Astrocyte (in vitro differentiated cells and primary cell): ENCODE data around the gene TUBB6. TPM values are rescaled to one million over a fixed set of nuclear protein-coding genes. Genes with fewer than 3 reads are reported as not detected.

ENCODE experiments used
- DNase-seq: peaks from one replicate; pipeline ENCODE4 v3.0.0-alpha.2; 2010; ENCODE audit warnings: low read depth
- FAIRE-seq: peaks from 2 replicates; lab custom pipeline; 2011; peaks lifted over from hg19 to GRCh38; lab: Jason Lieb, UNC
- H2AFZ ChIP-seq: 2 replicates; pipeline ENCODE4 v1.6.0; 2012; ENCODE audit warnings: low read depth, low read length, inconsistent platforms
- H3K27ac ChIP-seq: 2 replicates; pipeline ENCODE4 v1.5.1; 2011; ENCODE audit warnings: low read depth, low read length, inconsistent platforms
- H3K27me3 ChIP-seq: 2 replicates; pipeline ENCODE4 v1.6.0; 2011; ENCODE audit warnings: low read length, inconsistent platforms; ENCODE audit not compliant: insufficient read depth
- H3K36me3 ChIP-seq: 2 replicates; pipeline ENCODE4 v1.5.1; 2011; ENCODE audit warnings: low read length, inconsistent platforms; ENCODE audit not compliant: insufficient read depth
- H3K4me1 ChIP-seq: 2 replicates; pipeline ENCODE4 v1.5.1; 2011; ENCODE audit warnings: low read length, inconsistent platforms; ENCODE audit not compliant: insufficient read depth
- H3K4me2 ChIP-seq: 2 replicates; pipeline ENCODE4 v1.6.0; 2012; ENCODE audit warnings: low read length, inconsistent platforms
- H3K4me3 ChIP-seq: 2 replicates; pipeline ENCODE4 v1.5.1; 2011; ENCODE audit warnings: low read depth, mild to moderate bottlenecking, low read length, inconsistent platforms; ENCODE audit not compliant: insufficient read depth
- H3K79me2 ChIP-seq: 2 replicates; pipeline ENCODE4 v1.6.0; 2012; ENCODE audit warnings: mild to moderate bottlenecking, low read length, inconsistent platforms; ENCODE audit not compliant: insufficient read depth
- H3K9ac ChIP-seq: 2 replicates; pipeline ENCODE4 v1.6.0; 2012; ENCODE audit warnings: mild to moderate bottlenecking, low read length, inconsistent platforms
- H3K9me3 ChIP-seq: 2 replicates; pipeline ENCODE4 v1.5.1; 2012; ENCODE audit warnings: low read depth, mild to moderate bottlenecking, low read length, inconsistent platforms; ENCODE audit not compliant: insufficient read depth
- H4K20me1 ChIP-seq: 2 replicates; pipeline ENCODE4 v1.6.0; 2012; ENCODE audit warnings: low read length, inconsistent platforms; ENCODE audit not compliant: insufficient read depth
- H3K27ac Mint-ChIP-seq: one replicate; pipeline ENCODE4 v1.8.0; 2021; ENCODE audit warnings: mild to moderate bottlenecking, mixed read lengths; ENCODE audit not compliant: unreplicated experiment
- H3K27me3 Mint-ChIP-seq: one replicate; pipeline ENCODE4 v1.8.0; 2021; ENCODE audit warnings: low read depth, mixed read lengths; ENCODE audit not compliant: unreplicated experiment
- H3K36me3 Mint-ChIP-seq: one replicate; pipeline ENCODE4 v1.8.0; 2021; ENCODE audit warnings: low read depth, mixed read lengths; ENCODE audit not compliant: unreplicated experiment
- H3K4me1 Mint-ChIP-seq: one replicate; pipeline ENCODE4 v1.8.0; 2021; ENCODE audit warnings: low read depth, mixed read lengths; ENCODE audit not compliant: unreplicated experiment
- H3K4me3 Mint-ChIP-seq: one replicate; pipeline ENCODE4 v1.8.0; 2021; ENCODE audit warnings: mild to moderate bottlenecking, moderate library complexity, mixed read lengths; ENCODE audit not compliant: unreplicated experiment
- H3K9me3 Mint-ChIP-seq: one replicate; pipeline ENCODE4 v1.8.0; 2021; ENCODE audit warnings: mild to moderate bottlenecking, mixed read lengths; ENCODE audit not compliant: unreplicated experiment
- CTCF ChIP-seq: IDR thresholded peaks from 2 replicates; pipeline ENCODE4 v1.5.1; 2011; ENCODE audit warnings: low read depth, mild to moderate bottlenecking, inconsistent platforms, low read length, moderate library complexity; ENCODE audit not compliant: insufficient read depth
- EZH2 ChIP-seq: IDR thresholded peaks from 2 replicates; pipeline ENCODE4 v1.6.1; 2012; ENCODE audit warnings: mild to moderate bottlenecking, low read length, inconsistent platforms; ENCODE audit not compliant: insufficient read depth
- total RNA-seq: library from RNA; stranded (reverse); gene quantifications from 2 replicates; pipeline ENCODE4 v1.2.1, GENCODE V29; 2021

TUBB6 gene
- total RNA-seq, 1 donor from 2014 or later, result 528 TPM

- no peaks in the 10 kb centered on the region for H3K27me3 ChIP-seq
- peaks cover under 1% of the 10 kb centered on the region for H3K79me2 ChIP-seq
- no peak overlapping the region for H2AFZ ChIP-seq
- H4K20me1 ChIP-seq, result no peaks in the 10 kb centered on the region
- TF ChIP-seq CTCF, result no peak
- no peak for TF ChIP-seq EZH2
- no peak overlapping the region for H3K4me3 Mint-ChIP-seq
- H3K4me1 Mint-ChIP-seq, result peaks cover 3% of the 10 kb centered on the region
- DNase-seq, result no peak
- peaks cover 2% of the 10 kb centered on the region for H3K36me3 Mint-ChIP-seq
- H3K27ac ChIP-seq, result no peak overlapping the region
- no peak overlapping the region for H3K27ac Mint-ChIP-seq
- peaks cover 8% of the 10 kb centered on the region for H3K27me3 Mint-ChIP-seq
- peaks cover 8% of the 10 kb centered on the region for H3K4me1 ChIP-seq
- peaks cover 2% of the 10 kb centered on the region for H3K9me3 Mint-ChIP-seq
- H3K4me3 ChIP-seq, result no peak overlapping the region
- FAIRE-seq, result no peak
- no peak overlapping the region for H3K9ac ChIP-seq
- no peak overlapping the region for H3K4me2 ChIP-seq
- no peaks in the 10 kb centered on the region for H3K36me3 ChIP-seq
- H3K9me3 ChIP-seq, result no peaks in the 10 kb centered on the region
Observed at GRCh38 chr18:12299862-12300261, 8.2 kb upstream of the TUBB6 start.

GRCh38 chr18:12301263-12302005, 6.6 kb upstream of the TUBB6 start:
- FAIRE-seq (no peak), DNase-seq (no peak)
- no peaks in the 10 kb centered on the region for H3K36me3 ChIP-seq
- H3K9ac ChIP-seq, result no peak overlapping the region
- peaks cover 2% of the 10 kb centered on the region for H3K36me3 Mint-ChIP-seq
- H3K27me3 Mint-ChIP-seq, result peaks cover 8% of the 10 kb centered on the region
- H3K9me3 Mint-ChIP-seq, result peaks cover 2% of the 10 kb centered on the region
- peaks cover 6% of the 10 kb centered on the region for H4K20me1 ChIP-seq
- peaks cover 11% of the 10 kb centered on the region for H3K4me1 ChIP-seq
- no peak overlapping the region for H3K27ac ChIP-seq
- no peak overlapping the region for H3K27ac Mint-ChIP-seq
- H2AFZ ChIP-seq, result no peak overlapping the region
- H3K4me2 ChIP-seq, result no peak overlapping the region
- no peaks in the 10 kb centered on the region for H3K27me3 ChIP-seq
- H3K4me1 Mint-ChIP-seq, result peaks cover 11% of the 10 kb centered on the region
- no peak for TF ChIP-seq CTCF
- TF ChIP-seq EZH2, result no peak
- no peak overlapping the region for H3K4me3 Mint-ChIP-seq
- peaks cover 17% of the 10 kb centered on the region for H3K79me2 ChIP-seq
- no peak overlapping the region for H3K4me3 ChIP-seq
- no peaks in the 10 kb centered on the region for H3K9me3 ChIP-seq
